Measurements from ENCODE around the gene ZNF892.

Gene ZNF892
- long read RNA-seq = 0 reads

DNA sequence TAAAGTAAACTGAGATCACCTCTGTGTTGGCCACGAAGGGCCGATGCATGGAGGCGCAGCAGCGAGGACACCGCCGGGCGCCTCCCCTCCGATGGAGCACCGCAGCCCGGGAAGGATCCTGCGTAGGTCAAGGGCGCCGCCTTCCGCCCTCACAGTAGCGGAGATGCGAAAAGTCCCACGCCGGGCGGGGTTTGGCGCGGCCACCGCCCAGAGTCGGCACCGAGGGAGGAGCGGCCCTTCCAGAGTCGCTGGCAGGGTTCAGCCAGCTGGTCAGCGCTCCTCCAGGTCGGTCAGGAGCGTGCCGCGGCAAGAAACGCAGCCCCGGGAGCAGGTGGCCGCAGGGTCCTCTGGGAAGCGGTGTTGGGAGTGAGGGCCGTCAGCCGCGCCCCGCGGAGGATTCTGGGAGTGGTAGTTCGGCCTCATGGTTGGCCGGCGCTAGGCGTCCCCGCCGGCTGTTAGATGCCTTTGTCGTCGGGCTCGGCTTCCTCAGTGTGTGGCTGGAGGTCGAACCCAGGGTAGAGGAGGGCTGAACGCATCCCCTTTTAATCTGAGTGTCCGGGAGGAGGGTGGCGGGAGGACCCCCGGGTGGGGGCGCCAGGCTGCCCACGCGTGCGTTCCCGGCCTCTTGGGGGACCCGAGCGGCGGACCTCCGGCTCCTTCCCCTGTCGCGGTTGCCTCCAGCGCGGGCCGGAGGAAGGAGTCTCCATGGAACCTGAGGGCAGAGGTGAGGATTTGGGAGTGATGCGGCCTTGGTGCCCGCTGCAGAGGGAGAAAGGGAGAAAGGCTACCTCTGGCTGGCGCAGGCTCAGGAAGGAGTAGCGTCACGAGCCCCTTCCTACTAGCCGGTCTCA lies at the start of gene ZNF892:
Gene ZNF892 (plus strand): TSS at position 411 of the 851 bp plus-strand sequence. CDS start 295 bp downstream, at position 706.
- Histone ChIP-seq H3K27ac (replicated peaks) (peak within 1 kb of the TSS; percentile 34; the same call in 1 of the 2 replicates), H3K27me3 (ENCODE audit: insufficient read depth, poor library complexity, severe bottlenecking) (no peaks in the 10 kb centered on the region), H3K4me3 (replicated peaks; ENCODE audit: insufficient read depth, low read length) (peak within 1 kb of the TSS; percentile 73)
- DNase-seq (ENCODE audit: low read depth in 1 of 2, low spot score in 1 of 2) = peak; percentile 57 to 84
- TF ChIP-seq, protein P1, sequence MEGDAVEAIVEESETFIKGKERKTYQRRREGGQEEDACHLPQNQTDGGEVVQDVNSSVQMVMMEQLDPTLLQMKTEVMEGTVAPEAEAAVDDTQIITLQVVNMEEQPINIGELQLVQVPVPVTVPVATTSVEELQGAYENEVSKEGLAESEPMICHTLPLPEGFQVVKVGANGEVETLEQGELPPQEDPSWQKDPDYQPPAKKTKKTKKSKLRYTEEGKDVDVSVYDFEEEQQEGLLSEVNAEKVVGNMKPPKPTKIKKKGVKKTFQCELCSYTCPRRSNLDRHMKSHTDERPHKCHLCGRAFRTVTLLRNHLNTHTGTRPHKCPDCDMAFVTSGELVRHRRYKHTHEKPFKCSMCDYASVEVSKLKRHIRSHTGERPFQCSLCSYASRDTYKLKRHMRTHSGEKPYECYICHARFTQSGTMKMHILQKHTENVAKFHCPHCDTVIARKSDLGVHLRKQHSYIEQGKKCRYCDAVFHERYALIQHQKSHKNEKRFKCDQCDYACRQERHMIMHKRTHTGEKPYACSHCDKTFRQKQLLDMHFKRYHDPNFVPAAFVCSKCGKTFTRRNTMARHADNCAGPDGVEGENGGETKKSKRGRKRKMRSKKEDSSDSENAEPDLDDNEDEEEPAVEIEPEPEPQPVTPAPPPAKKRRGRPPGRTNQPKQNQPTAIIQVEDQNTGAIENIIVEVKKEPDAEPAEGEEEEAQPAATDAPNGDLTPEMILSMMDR (IDR thresholded peaks at IDR 0.05; ENCODE audit: insufficient read depth, low read length) = no peak
- TF ChIP-seq GABPA (IDR thresholded peaks at IDR 0.05; ENCODE audit: low read depth) = no peak
- TF ChIP-seq, protein P2, sequence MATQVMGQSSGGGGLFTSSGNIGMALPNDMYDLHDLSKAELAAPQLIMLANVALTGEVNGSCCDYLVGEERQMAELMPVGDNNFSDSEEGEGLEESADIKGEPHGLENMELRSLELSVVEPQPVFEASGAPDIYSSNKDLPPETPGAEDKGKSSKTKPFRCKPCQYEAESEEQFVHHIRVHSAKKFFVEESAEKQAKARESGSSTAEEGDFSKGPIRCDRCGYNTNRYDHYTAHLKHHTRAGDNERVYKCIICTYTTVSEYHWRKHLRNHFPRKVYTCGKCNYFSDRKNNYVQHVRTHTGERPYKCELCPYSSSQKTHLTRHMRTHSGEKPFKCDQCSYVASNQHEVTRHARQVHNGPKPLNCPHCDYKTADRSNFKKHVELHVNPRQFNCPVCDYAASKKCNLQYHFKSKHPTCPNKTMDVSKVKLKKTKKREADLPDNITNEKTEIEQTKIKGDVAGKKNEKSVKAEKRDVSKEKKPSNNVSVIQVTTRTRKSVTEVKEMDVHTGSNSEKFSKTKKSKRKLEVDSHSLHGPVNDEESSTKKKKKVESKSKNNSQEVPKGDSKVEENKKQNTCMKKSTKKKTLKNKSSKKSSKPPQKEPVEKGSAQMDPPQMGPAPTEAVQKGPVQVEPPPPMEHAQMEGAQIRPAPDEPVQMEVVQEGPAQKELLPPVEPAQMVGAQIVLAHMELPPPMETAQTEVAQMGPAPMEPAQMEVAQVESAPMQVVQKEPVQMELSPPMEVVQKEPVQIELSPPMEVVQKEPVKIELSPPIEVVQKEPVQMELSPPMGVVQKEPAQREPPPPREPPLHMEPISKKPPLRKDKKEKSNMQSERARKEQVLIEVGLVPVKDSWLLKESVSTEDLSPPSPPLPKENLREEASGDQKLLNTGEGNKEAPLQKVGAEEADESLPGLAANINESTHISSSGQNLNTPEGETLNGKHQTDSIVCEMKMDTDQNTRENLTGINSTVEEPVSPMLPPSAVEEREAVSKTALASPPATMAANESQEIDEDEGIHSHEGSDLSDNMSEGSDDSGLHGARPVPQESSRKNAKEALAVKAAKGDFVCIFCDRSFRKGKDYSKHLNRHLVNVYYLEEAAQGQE (IDR thresholded peaks at IDR 0.05; ENCODE audit: insufficient replicate concordance, low read depth) = no peak
- no peak for TF ChIP-seq SPI1 (IDR thresholded peaks at IDR 0.05; ENCODE audit: borderline replicate concordance, low read depth)
- no peak for TF ChIP-seq POLR2AphosphoS5 (IDR thresholded peaks at IDR 0.05; ENCODE audit: low read depth)

DNA sequence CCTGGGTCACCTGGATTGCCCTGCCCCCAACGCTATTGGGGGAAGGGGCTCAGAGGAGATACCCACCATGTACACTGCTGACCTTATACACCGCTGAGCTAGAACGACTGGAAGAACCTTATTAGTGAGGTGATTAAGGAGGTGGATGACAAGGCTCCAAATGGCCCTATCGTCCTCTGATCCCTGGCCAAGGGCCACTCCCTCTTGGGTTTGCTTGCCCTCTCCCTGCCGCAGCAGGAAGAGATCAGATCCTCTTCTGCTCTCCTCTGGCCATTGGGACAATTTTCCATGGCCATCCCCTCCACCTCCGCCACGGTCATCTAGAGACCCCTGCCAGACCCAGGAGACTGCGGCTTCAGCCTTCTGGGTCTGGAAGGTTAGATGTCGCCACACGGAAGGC lies 48.9 kb upstream of the ZNF892 start:
- DNase-seq (ENCODE audit: low read depth in 1 of 2, low spot score in 1 of 2) = no peak
- no peak for TF ChIP-seq GABPA (IDR thresholded peaks at IDR 0.05; ENCODE audit: low read depth)
- no peaks in the 10 kb centered on the region for H3K27me3 ChIP-seq (ENCODE audit: insufficient read depth, poor library complexity, severe bottlenecking)
- H3K4me3 ChIP-seq (replicated peaks; ENCODE audit: insufficient read depth, low read length) = no peak overlapping the region
- H3K27ac ChIP-seq (replicated peaks) = no peak overlapping the region

DNA sequence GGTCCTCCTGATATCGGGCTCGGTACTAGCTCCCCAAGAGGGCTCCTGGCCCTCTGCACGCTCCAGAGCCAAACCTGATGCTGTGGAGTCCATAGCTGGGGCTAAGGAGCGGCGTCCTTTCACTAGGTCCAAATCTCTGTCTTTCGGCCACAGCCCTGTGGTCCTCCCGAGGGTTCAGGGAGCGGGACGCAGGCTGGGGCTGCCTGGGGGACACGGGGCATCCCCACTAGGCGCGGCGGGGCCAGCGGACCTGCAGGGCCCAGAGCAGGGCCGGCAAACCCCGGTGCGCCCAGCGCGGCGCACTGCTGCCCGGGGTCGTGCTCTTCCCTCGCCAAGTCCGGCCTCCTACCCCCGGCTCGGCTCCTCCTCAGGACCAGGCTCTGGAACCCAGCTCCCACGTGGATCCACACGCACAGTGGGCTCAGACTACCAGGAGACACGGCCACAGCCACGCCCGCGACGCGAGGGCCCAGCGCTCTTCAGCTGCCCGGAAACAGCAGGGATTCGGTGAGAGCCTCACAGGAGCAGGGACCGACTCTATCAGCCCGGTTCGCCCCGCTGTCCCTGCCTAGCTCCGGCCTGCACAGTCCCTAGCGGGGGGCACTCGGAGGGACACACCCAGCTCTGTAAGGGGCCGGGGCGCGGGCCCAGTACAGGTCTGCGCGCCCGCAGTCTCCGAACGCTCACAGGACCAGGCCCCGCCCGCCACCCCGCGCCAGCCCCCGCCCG lies 48.3 kb upstream of the ZNF892 start:
- Histone ChIP-seq H3K27me3 (ENCODE audit: insufficient read depth, poor library complexity, severe bottlenecking) (no peaks in the 10 kb centered on the region), H3K4me3 (replicated peaks; ENCODE audit: insufficient read depth, low read length) (peak overlapping the region; percentile 57), H3K27ac (replicated peaks) (peak overlapping the region; percentile 47)
- TF ChIP-seq, protein P2 (IDR thresholded peaks at IDR 0.05; ENCODE audit: insufficient replicate concordance, low read depth) = no peak
- TF ChIP-seq SPI1 (IDR thresholded peaks at IDR 0.05; ENCODE audit: borderline replicate concordance, low read depth) (no peak), POLR2AphosphoS5 (IDR thresholded peaks at IDR 0.05; ENCODE audit: low read depth) (no peak), GABPA (IDR thresholded peaks at IDR 0.05; ENCODE audit: low read depth) (no peak)
- TF ChIP-seq, protein P1 (IDR thresholded peaks at IDR 0.05; ENCODE audit: insufficient read depth, low read length) = no peak
- DNase-seq (ENCODE audit: low read depth in 1 of 2, low spot score in 1 of 2) = peak in 1 of 2 experiments; percentile 15
